ENCODE measurements around the gene ACADSB.

Gene ACADSB

GRCh38 chr10:123093489-123093888 is 84.7 kb downstream of the ACADSB start:
- no peak for DNase-seq (ENCODE audit: low read depth in 1 of 2, low spot score in 1 of 2)

DNA sequence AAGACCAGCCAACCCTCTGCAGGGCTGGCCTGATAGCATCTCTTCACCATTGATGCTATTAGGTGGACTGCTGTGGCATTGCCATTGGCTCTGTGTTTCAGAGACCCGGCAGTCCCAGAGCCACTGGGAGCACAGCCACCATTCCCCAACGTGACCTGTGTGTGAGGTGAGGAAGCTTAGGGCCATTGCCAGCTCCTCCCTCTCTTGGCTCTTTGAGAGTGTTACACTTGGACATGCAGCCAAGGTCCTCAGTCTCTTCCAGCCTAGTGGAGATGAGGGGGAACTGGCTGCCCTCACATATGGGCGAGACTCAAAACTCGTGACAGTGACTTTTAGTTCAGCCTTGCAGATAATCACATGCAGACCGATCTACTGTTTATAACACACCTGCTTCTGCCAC is 87.6 kb downstream of the ACADSB start:
- DNase-seq (ENCODE audit: low read depth in 1 of 2, low spot score in 1 of 2): no peak

GRCh38 chr10:123097039-123097438 is 88.2 kb downstream of the ACADSB start:
- no peak for DNase-seq (ENCODE audit: low read depth in 1 of 2, low spot score in 1 of 2)

DNA sequence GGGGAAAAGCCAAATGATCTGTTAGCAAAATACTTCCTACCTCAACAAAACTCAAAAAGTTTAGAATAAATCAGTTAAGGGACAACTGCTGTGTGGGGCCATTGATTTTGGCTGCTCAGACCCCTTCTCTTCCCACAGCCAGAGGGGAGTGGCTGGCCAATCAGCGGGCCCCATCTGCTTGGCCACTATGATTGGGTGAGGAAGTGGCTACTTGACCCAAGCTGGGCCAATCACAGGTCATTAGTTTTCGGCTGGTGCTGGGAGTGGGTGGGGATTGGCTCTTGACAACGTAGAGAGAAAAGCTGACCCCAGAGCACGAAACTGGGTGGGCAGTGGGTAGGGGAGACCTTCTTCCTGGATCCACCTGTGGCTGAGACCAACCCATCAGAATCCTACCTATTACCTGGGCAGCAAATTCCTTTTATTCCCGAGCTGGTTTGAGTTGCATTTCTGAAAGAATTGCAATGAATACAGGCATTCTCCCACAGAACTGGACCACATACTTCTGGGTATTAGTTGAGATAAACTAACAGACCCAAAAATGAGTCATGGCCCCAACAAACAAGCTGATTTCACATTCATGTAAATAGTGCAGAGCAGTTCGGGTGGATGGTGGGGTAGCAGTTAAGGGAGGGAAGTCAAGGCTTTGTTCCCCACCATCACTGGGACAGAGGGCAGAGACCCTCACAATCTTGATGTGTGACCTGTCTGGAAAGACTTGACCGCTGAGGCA is 91.4 kb downstream of the ACADSB start:
- DNase-seq (ENCODE audit: low read depth in 1 of 2, low spot score in 1 of 2): no peak

GRCh38 chr10:123101872-123102271 is 93.1 kb downstream of the ACADSB start:
- DNase-seq (ENCODE audit: low read depth in 1 of 2, low spot score in 1 of 2): no peak

- DNase-seq (ENCODE audit: low read depth in 1 of 2, low spot score in 1 of 2): no peak
Observed at GRCh38 chr10:123102673-123103072, 93.9 kb downstream of the ACADSB start.

GRCh38 chr10:123103944-123104343 is 95.1 kb downstream of the ACADSB start:
- DNase-seq (ENCODE audit: low read depth in 1 of 2, low spot score in 1 of 2): no peak

Measured in activated T-helper 1 cell treated with anti-CD3 and anti-CD28 coated beads, Interleukin-2, amount 50 U/mL, for 16 hours (primary cell).